Measurements from ENCODE around the gene NFATC1.

NFATC1 gene

DNA sequence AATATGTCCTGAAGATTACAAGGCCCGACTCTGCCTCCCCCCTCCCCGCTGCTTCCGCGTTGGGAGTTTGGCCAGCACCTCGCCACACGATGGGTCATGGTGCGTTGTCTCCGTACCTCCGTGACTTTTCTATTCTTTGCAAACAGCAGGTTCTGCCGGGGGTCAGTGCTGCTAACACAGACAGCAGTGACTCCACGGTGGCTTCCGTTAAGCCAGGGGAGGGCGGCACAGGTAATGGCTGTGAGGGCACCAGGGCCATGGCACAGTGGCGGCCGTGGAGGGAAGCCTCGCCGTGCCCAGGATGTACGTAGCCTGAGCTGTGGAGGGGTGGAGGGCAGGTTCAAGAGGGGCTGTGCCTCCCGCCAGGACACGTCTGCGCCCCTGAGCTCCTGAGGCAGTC, 115.5 kb downstream of the NFATC1 start:
- CTCF ChIA-PET = interaction anchor here (0.7 to 1.7 kb wide), 2 partner anchors 16 to 130 kb away, joined by 3 to 5 read pairs; no protein-coding TSS in a partner anchor
- no peak overlapping the region for H3K4me3 ChIP-seq (ENCODE audit: low read depth, low read length)
- POLR2A ChIA-PET = no interaction called here
- TF ChIP-seq, protein P1, sequence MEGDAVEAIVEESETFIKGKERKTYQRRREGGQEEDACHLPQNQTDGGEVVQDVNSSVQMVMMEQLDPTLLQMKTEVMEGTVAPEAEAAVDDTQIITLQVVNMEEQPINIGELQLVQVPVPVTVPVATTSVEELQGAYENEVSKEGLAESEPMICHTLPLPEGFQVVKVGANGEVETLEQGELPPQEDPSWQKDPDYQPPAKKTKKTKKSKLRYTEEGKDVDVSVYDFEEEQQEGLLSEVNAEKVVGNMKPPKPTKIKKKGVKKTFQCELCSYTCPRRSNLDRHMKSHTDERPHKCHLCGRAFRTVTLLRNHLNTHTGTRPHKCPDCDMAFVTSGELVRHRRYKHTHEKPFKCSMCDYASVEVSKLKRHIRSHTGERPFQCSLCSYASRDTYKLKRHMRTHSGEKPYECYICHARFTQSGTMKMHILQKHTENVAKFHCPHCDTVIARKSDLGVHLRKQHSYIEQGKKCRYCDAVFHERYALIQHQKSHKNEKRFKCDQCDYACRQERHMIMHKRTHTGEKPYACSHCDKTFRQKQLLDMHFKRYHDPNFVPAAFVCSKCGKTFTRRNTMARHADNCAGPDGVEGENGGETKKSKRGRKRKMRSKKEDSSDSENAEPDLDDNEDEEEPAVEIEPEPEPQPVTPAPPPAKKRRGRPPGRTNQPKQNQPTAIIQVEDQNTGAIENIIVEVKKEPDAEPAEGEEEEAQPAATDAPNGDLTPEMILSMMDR (IDR thresholded peaks at IDR 0.05; ENCODE audit: insufficient read depth, low read length, missing control alignments) = no peak
- DNase-seq (ENCODE audit: low read depth, low spot score) = no peak

DNA sequence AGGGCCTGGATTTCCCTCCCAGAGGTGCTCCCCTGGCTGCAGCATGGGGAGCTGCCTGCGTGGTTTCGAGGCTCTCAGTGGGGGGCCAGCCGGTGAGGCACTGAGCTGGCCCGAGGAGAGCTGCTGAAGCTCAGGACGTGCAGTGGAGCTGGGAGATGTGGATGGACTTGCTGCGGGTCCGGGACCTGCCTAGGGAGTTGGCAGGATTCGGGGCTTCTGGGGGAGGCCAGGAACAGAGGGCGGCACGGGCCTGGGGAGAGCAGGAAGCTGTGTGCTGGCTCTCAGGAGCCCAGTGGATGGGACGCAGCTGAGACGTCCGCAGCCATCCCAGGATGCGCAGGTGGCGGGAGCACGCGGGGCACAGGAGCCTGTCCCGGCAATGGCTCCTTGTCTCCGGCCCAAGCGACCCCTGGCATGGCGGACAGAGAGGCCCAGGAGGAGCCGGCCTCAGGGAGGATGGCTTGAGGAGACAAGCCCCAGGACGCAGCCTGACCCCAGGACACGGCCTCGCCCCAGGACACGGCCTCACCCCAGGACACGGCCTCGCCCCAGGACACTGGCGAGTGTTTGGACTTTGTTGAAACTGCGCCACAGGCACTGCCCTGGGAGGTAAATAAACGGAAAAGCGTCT, 116.1 kb downstream of the NFATC1 start:
- CTCF ChIA-PET = interaction anchor here (0.7 to 1.7 kb wide), 2 partner anchors 16 to 131 kb away, joined by 3 to 5 read pairs; no protein-coding TSS in a partner anchor
- TF ChIP-seq, protein P1 (IDR thresholded peaks at IDR 0.05; ENCODE audit: insufficient read depth, low read length, missing control alignments) = no peak

DNA sequence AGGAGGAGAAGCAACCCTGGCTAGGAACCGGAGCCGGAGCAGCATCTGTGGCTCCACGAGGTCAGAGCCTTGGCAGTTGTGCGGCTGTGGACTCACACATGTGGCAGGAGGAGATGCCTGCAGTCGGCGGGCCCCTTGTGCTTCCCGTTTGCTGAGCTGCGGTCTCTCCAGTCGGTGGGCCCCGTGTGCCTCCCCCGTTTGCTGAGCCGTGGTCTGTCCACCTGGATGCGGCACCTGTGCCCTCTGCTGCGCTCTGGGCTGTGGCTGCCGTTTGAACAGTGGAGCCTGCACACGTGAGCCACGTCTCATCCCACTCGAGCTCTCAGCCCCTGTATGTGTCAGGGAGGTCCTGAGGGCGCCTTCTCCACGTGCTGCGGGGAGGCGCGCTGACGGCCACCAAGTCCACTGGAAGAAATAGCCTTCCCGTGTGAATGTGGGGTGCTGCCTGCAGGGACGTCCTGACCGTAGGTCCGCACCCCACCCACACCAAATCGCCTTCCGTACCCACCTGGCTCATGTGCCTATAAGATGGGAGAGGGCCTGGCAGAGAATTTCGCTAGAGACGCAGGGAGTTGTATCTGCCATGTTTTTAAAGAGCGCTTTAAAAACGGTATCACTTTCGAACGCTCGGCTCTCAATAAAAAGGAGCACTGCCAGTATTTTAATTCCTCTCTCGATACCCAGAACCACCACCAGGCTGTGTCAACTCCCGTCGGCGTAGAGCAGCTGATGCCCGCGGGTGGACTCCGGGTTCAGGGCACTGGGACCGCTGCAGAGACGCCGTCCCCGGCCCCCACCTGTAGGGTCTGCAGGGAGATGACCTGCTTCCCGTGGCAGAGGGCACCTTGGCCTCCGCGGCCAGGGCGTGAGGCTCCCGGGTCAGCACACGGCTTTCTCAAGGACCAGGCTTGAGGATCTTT, 117.0 kb downstream of the NFATC1 start:
- ChIA-PET CTCF (interaction anchor here (1.7 kb wide), 1 partner anchor 131 kb away, joined by 5 read pairs; no protein-coding TSS in a partner anchor), POLR2A (no interaction called here)
- TF ChIP-seq, protein P1 (IDR thresholded peaks at IDR 0.05; ENCODE audit: insufficient read depth, low read length, missing control alignments) = no peak
- no peak for DNase-seq (ENCODE audit: low read depth, low spot score)
- H3K4me3 ChIP-seq (ENCODE audit: low read depth, low read length) = no peak overlapping the region

More for the DNA sequence above, 116.1 kb downstream of the NFATC1 start:
- DNase-seq (ENCODE audit: low read depth, low spot score) = no peak
- H3K4me3 ChIP-seq (ENCODE audit: low read depth, low read length) = no peak overlapping the region
- POLR2A ChIA-PET = no interaction called here

DNA sequence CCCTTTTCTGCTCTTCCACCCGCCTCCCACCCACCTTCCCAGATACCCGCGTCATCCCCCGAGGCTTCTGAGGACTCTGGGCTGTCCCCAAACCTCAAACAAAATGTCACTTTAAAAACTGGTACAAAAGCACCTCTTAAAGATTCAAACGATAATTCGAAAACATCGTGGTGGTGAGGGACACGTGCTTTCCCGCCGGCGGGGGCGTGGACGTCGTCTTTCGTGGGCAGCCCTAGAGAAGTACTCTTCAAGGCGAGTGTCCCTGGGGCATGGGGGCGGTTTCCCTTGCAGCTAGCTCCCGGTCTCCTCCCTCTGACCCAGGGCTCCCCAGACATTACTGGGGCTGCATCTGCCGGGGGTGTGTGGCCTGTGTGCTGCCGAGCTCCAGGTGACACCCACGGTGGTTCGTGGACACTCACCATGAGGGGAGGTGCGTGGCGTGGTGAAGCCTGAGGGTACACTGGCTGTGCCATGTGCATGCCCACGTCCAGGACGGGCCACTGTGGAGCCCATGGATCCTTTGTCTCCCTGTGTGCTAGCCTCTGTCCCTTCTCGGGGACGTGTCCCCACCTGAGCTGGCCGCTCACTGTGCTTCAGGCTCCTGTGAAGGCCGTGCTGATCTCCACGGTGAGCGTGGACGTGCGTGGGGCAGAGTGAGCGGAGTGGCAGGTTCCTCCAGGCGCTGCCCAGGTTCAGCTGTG, 117.8 kb downstream of the NFATC1 start:
- no peak for DNase-seq (ENCODE audit: low read depth, low spot score)
- CTCF ChIA-PET = no interaction called here
- POLR2A ChIA-PET = no interaction called here
- H3K4me3 ChIP-seq (ENCODE audit: low read depth, low read length) = no peak overlapping the region
- TF ChIP-seq, protein P1 (IDR thresholded peaks at IDR 0.05; ENCODE audit: insufficient read depth, low read length, missing control alignments) = no peak

DNA sequence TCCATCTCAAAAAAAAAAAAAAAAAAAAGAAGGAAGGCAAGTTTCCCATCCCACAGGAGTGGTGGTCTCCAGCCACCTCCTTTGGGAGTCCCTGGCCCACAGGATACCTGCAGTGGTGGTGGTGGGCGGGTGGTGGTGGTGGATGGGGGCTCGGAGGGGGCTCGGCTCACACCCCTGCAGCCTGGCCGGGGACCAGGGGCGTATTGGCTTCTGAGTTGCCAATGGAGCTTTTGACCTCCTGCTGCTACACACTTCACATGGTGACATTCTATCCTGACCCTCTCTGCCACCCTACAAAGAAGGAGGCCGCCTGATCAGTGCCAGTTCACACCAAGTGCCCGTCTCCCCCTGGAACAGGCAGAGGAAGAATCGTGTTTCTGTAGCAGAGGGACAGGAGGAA, 119.6 kb downstream of the NFATC1 start:
- POLR2A ChIA-PET = no interaction called here
- DNase-seq (ENCODE audit: low read depth, low spot score) = no peak
- TF ChIP-seq, protein P1 (IDR thresholded peaks at IDR 0.05; ENCODE audit: insufficient read depth, low read length, missing control alignments) = no peak
- CTCF ChIA-PET = interaction anchor here (1.2 to 2.2 kb wide), 2 partner anchors 12 to 135 kb away, joined by 4 to 8 read pairs; no protein-coding TSS in a partner anchor
- no peak overlapping the region for H3K4me3 ChIP-seq (ENCODE audit: low read depth, low read length)

Data from AG04449 (cell line).